GM18508 (cell line): ENCODE measurements around the gene RPUSD1.
"Not testable (repeated sequence)": the region's sequence is repeated elsewhere in the genome, so short reads cannot be mapped to it uniquely, and the experiment has no call there.

Source experiments
- ATAC-seq: cut with Tn5 transposase; IDR thresholded peaks from one replicate; pipeline ENCODE4 v1.9.1; 2021; ENCODE audit warnings: moderate number of reproducible peaks; ENCODE audit not compliant: insufficient read depth, unreplicated experiment

RPUSD1 gene

GRCh38 chr16:754121-754607, 34.0 kb downstream of the RPUSD1 start:
- ATAC-seq: not testable (repeated sequence)

- ATAC-seq: no peak
Measured at GRCh38 chr16:752007-752312, 36.2 kb downstream of the RPUSD1 start.

- ATAC-seq: no peak
Measured at GRCh38 chr16:751152-752006, 36.8 kb downstream of the RPUSD1 start.

DNA sequence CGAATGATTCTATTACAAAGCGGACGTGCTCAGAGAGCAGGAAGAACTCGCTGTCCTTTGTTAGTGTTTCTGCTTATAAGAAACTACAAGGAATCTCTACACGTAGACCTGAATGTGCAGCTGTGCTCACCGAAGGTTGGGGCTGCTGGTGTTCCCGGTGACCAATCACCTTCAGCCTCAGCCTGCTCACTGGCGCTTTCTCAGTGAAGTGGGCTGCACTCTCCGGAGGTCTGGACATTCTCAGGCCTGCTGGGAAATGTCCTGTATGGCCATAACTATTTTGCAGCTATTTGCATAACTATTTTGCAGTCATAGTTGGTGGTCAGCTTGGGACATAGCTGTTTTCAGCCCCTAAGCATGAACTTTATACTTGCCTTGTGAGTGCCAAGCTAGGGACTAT, 37.7 kb downstream of the RPUSD1 start:
- ATAC-seq: no peak

GRCh38 chr16:749010-749409, 39.2 kb downstream of the RPUSD1 start:
- no peak for ATAC-seq

GRCh38 chr16:747978-748746, 40.0 kb downstream of the RPUSD1 start:
- no peak for ATAC-seq

- ATAC-seq: no peak
Measured at GRCh38 chr16:746637-747036, 41.5 kb downstream of the RPUSD1 start.

DNA sequence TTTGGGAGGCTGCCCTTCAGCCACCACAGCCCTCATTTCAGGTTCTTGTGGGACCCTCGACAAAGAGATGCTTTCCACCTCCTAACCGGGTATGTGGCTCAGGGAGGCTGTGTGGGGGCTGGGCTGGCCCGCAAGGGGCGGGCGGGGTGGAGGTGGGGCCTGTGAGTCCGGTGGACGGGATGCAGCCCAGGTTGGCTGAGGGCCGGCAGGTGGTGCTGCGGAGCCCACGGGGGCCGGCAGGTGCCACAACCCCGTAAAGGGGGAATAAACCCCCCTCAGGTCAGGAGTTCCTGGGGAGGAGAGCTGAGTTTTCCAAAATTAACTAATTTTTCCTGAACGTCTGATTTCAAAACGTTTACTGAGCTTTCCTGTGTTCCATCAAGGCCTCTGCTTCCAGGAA, 42.4 kb downstream of the RPUSD1 start:
- ATAC-seq: no peak

GRCh38 chr16:743794-744500, 44.2 kb downstream of the RPUSD1 start:
- no peak for ATAC-seq

GRCh38 chr16:742894-743293, 45.3 kb downstream of the RPUSD1 start:
- not testable (repeated sequence) for ATAC-seq

DNA sequence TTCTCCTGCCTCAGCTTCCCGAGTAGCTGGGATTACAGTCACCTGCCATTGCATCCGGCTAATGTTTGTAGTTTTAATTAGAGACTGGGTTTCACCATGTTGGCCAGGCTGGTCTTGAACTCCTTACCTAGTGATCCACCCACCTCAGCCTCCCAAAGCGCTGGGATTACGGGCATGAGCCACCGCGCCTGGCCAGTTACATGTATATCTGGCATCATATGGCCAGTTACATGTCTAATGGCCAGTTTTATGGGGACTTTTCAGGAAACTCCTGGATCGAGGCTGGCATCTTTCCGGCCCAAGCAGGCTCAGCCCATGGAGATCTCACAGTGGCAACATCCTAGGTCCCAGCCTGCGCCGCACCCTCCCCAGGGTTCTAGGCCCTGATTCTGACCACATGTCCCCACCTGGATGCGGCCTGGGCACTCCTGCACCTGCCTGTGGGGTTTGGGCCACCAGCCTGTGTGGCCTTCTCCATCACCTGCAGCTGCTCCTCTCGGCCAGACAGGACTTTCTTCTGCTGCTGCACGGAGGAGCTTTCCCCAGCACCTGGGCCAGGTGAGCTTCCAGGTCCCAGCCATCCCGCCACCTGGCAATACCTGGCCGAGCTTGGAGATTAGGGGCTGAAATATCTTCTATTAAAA, 46.1 kb downstream of the RPUSD1 start:
- ATAC-seq: no peak

- ATAC-seq: no peak
Measured at GRCh38 chr16:740764-741505, 47.2 kb downstream of the RPUSD1 start, which contains the start of gene CIAO3. TSS of gene CIAO3 (minus strand) at chr16:740997. CDS start at chr16:740985, 12 bp downstream.

GRCh38 chr16:740459-740763, 47.8 kb downstream of the RPUSD1 start:
- no peak for ATAC-seq

DNA sequence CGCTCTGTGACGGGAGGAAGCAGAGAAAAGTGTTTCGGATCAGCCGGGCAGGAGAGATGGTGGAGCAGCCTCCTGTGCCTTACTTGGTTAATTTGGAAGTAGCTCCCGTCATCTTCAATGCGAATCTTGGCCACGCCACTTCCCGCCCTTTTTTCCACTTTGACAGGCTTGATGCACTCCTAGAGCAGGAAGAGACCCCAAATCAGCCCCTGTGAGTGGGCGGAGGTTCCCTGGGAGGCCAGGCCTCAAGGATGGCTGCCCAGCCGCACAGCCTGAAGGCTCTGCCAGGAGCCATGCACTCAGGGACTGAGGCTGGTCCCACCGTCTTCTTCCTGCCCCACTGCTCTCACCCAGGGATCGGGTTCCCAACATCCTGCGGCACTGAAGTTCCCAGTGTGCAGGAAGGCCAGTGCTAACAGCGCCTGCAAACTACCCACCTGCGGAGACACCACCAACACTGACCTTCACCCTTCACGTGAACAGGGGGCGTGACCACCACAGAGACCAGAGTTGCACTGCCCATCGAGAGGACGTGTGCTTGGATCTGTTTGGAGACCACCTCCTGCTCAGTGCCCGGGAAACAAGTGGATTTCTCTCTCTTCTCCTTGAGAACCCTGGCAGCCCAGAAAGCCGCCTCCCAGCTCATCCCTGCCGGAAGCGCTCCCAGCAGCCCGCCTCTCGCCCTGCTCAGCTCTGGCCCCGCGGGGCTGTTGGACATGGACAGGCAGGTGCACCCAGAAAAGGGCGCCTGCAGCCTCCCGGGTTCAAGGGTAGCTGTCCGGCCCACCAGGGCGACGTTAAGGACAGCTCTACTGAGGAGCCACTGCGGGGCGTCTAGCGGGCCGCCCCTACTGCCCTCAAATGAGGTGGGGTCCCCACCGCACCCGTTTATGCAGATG, 48.4 kb downstream of the RPUSD1 start:
- ATAC-seq: no peak

- no peak for ATAC-seq
Measured at GRCh38 chr16:736936-737481, 51.2 kb downstream of the RPUSD1 start.

- no peak for ATAC-seq
Measured at GRCh38 chr16:735982-736453, 52.2 kb downstream of the RPUSD1 start.

- no peak for ATAC-seq
Measured at GRCh38 chr16:734981-735881, 53.0 kb downstream of the RPUSD1 start.
